Endodermal cell (in vitro differentiated cells): ENCODE measurements around the gene PYGB. TPM values are rescaled to one million over a fixed set of nuclear protein-coding genes. Genes with fewer than 3 reads are reported as not detected.

ENCODE experiments used
- DNase-seq: peaks from one replicate; pipeline ENCODE4 v3.0.0-alpha.2; 2017
- H3K27ac ChIP-seq: 2 replicates; pipeline ENCODE4 v1.5.1; 2013; ENCODE audit warnings: mild to moderate bottlenecking, low read depth, low read length, moderate library complexity
- H3K27me3 ChIP-seq: 2 replicates; pipeline ENCODE4 v1.6.1; 2013; ENCODE audit warnings: mild to moderate bottlenecking, low read length, moderate library complexity; ENCODE audit not compliant: insufficient read depth, control insufficient read depth, poor library complexity, severe bottlenecking
- H3K36me3 ChIP-seq: 2 replicates; pipeline ENCODE4 v1.7.0; 2013; ENCODE audit warnings: mild to moderate bottlenecking, low read length, moderate library complexity; ENCODE audit not compliant: control insufficient read depth, insufficient read depth
- H3K4me1 ChIP-seq: one replicate; pipeline ENCODE4 v1.7.0; 2013; ENCODE audit warnings: low read length; ENCODE audit not compliant: control insufficient read depth, insufficient read depth
- H3K4me3 ChIP-seq: 2 replicates; pipeline ENCODE4 v1.5.1; 2013; ENCODE audit warnings: mild to moderate bottlenecking, low read length, moderate library complexity
- H3K9ac ChIP-seq: 2 replicates; pipeline ENCODE4 v1.6.1; 2013; ENCODE audit warnings: mild to moderate bottlenecking, low read length, moderate library complexity; ENCODE audit not compliant: poor library complexity, severe bottlenecking; ENCODE audit errors: extremely low read depth
- H3K9me3 ChIP-seq: 2 replicates; pipeline ENCODE4 v1.6.1; 2013; ENCODE audit warnings: mild to moderate bottlenecking, low read length, moderate library complexity; ENCODE audit not compliant: control insufficient read depth
- H3K27ac Mint-ChIP-seq: 2 replicates; pipeline ENCODE4 v1.8.0; 2020; ENCODE audit warnings: mixed read lengths
- H3K27me3 Mint-ChIP-seq: 2 replicates; pipeline ENCODE4 v1.8.0; 2021; ENCODE audit warnings: mild to moderate bottlenecking, mixed read lengths; ENCODE audit not compliant: insufficient read depth
- H3K36me3 Mint-ChIP-seq: 2 replicates; pipeline ENCODE4 v1.8.0; 2020; ENCODE audit warnings: low read depth, mixed read lengths
- H3K4me1 Mint-ChIP-seq: 2 replicates; pipeline ENCODE4 v1.8.0; 2020; ENCODE audit warnings: mixed read lengths
- H3K4me3 Mint-ChIP-seq: 2 replicates; pipeline ENCODE4 v1.8.0; 2020; ENCODE audit warnings: mild to moderate bottlenecking, moderate library complexity, mixed read lengths
- H3K9me3 Mint-ChIP-seq: 2 replicates; pipeline ENCODE4 v1.8.0; 2020; ENCODE audit warnings: mild to moderate bottlenecking, mixed read lengths
- CTCF ChIP-seq: fragments of 200-600 bp; sonication (generic); conservative IDR thresholded peaks from 2 replicates; pipeline ENCODE4 v1.5.0; 2021; ENCODE audit warnings: antibody characterized with exemption, mild to moderate bottlenecking
- WGBS, 2 experiments: methylation state at CpG; one replicate each; pipeline versions ENCODE4 v1.1.5 to v1.1.7; 2013; ENCODE audit warnings: missing lambda C conversion rate in 2 of 2, mixed read lengths in 1 of 2; ENCODE audit not compliant: insufficient coverage in 1 of 2, insufficient read length in 1 of 2; 5-methylcytosine and 5-hydroxymethylcytosine counted together
- total RNA-seq, 2 donors: library from RNA; stranded (reverse); fragmentation: NEBNext Ultra II Directional in 1 of 2; extraction: Animal tissue kit (Norgen Biotek cat#: 25700) in 1 of 2; gene quantifications; 2 replicates in 1 of 2; 3 replicates in 1 of 2; pipeline ENCODE4 v1.2.1, GENCODE V29; 2021

The PYGB gene
- total RNA-seq, 2 donors from 2014 or later = 59.3 to 66.8 TPM

GRCh38 chr20:25317351-25318075 lies 69.6 kb downstream of the PYGB start:
- no peaks in the 10 kb centered on the region for H3K27me3 Mint-ChIP-seq
- peaks cover 43% of the 10 kb centered on the region for H3K36me3 Mint-ChIP-seq
- no peak overlapping the region for H3K4me3 Mint-ChIP-seq
- Histone ChIP-seq H3K4me3 (no peak overlapping the region), H3K9ac (no peak overlapping the region), H3K36me3 (peaks cover 8% of the 10 kb centered on the region), H3K27me3 (no peaks in the 10 kb centered on the region), H3K4me1 (no peaks in the 10 kb centered on the region), H3K27ac (no peak overlapping the region), H3K9me3 (no peaks in the 10 kb centered on the region)
- 89 to 92% methylated on average over 10 to 17 of the region's 17 CpGs for WGBS, 2 experiments
- TF ChIP-seq CTCF = no peak
- peaks cover 3% of the 10 kb centered on the region for H3K9me3 Mint-ChIP-seq
- H3K27ac Mint-ChIP-seq = peak overlapping the region; percentile 68
- H3K4me1 Mint-ChIP-seq = no peaks in the 10 kb centered on the region
- no peak for DNase-seq

DNA sequence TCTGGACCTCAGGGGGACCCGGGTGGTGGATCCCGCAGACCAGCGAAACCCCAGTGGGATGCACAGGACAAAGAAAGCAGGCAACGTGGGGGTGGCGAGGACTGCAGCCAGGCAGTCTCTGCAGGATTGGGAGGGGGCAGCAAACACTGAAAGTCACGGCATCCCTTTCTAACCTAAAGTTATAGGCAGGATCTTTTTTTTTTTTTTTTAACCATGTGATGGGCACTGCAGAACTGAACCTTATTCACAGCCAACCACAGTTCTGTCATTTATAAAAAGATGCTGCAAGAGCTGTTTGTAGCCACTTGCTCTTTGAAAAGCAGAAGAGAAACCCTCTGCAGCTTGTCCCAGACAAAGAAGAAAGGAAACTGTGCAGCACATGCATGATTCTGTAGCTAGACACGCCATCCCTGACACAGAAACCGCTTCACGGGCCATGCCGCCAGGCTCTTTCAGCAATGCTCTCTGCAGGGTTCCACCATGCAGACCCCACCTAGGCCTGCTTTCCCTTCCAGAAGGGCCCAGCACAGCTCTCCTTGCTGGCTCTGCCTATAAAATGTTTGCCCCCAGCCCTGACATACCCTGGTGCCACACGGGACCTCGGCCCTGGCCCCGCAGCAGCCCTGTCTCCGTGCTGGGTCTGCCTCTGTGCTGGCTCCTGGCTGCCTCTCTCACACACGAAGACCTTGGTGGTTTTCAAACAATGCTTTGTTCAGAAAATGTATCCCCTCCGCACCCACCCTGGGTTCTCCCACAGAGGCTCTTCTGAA lies 70.8 kb downstream of the PYGB start:
- Histone ChIP-seq H3K4me1 (no peaks in the 10 kb centered on the region), H3K9me3 (no peaks in the 10 kb centered on the region), H3K36me3 (peaks cover 16% of the 10 kb centered on the region), H3K27ac (peak overlapping the region; percentile 73), H3K4me3 (no peak overlapping the region), H3K9ac (no peak overlapping the region), H3K27me3 (no peaks in the 10 kb centered on the region)
- H3K4me1 Mint-ChIP-seq = peaks cover 3% of the 10 kb centered on the region
- H3K36me3 Mint-ChIP-seq = peaks cover 47% of the 10 kb centered on the region
- peaks cover 2% of the 10 kb centered on the region for H3K9me3 Mint-ChIP-seq
- whole genome bisulfite sequencing, 2 experiments = 90% methylated on average over 14 to 16 of the region's 16 CpGs
- TF ChIP-seq CTCF = no peak
- no peak overlapping the region for H3K4me3 Mint-ChIP-seq
- H3K27me3 Mint-ChIP-seq = no peaks in the 10 kb centered on the region
- H3K27ac Mint-ChIP-seq = no peak overlapping the region
- DNase-seq = no peak

DNA sequence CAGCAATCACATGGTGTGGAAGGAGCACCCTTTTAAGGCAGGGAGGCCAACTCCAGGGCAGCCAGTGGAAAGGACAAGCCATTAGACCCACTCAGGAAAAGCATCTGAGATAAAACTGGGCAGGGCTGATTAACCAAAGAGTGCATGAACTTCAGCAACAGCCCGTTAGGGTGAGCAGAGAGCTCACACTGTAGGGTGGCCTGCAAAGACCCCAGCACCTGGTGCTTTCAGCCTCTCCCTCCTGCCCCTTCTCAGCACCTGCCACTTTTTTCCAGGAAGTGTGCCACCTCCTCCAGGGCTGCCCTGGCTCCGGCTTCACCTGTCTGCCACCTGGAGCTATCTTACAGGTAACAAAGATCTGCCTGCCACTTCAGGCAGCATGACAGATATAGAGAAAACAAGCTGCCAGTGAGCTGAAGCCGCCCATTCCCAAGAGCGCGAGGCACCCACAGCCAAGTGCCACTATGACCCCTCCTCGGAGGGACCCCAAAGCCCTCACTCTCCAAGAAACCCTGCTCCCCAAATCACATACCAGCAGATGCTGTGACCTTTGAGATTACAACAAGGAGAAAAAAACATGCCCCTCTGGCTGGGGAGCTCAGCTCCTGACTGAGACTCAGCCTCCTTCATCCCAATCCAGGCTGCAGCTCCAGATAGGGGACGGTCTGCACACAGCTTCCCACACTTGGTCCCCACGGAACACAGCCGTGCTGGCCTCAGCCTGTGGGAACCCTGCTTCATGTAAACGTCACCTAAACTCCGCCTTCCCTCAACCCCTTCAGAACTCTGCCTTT lies 71.6 kb downstream of the PYGB start:
- H3K9ac ChIP-seq = no peak overlapping the region

More for the DNA sequence above, 71.6 kb downstream of the PYGB start:
- Histone ChIP-seq H3K4me1 (no peaks in the 10 kb centered on the region), H3K9me3 (no peaks in the 10 kb centered on the region), H3K27ac (peak overlapping the region; percentile 73), H3K36me3 (peaks cover 16% of the 10 kb centered on the region), H3K4me3 (no peak overlapping the region), H3K27me3 (no peaks in the 10 kb centered on the region)
- Mint-ChIP-seq H3K27me3 (no peaks in the 10 kb centered on the region), H3K36me3 (peaks cover 43% of the 10 kb centered on the region), H3K4me1 (peaks cover 9% of the 10 kb centered on the region), H3K27ac (no peak overlapping the region), H3K9me3 (peaks cover 2% of the 10 kb centered on the region), H3K4me3 (no peak overlapping the region)
- DNase-seq = no peak
- 88 to 92% methylated on average over 7 to 11 of the region's 11 CpGs for WGBS, 2 experiments
- TF ChIP-seq CTCF = no peak
